K562 (cell line): Measurements from ENCODE around the gene TLK2. TPM values are rescaled to one million over a fixed set of nuclear protein-coding genes. Genes with fewer than 3 reads are reported as not detected.
A peak's percentile ranks its signal among the peaks of the same experiment; 100 is the strongest.

Source experiments
- ADNP ChIP-seq: fragments of 200-800 bp; sonication (Bioruptor generic); IDR thresholded peaks from 2 replicates; pipeline ENCODE4 v1.6.1; 2016; ENCODE audit warnings: missing genetic modification characterization, missing compliant biosample characterization
- CBX1 ChIP-seq: sonication (generic); IDR thresholded peaks from 2 replicates; pipeline ENCODE4 v1.6.1; 2016; ENCODE audit warnings: antibody characterized with exemption, low read depth, mild to moderate bottlenecking
- HDAC1 ChIP-seq, 2 experiments: fragments of 450-650 bp; IDR thresholded peaks; 2 replicates each; pipeline ENCODE4 v1.6.1; 2016 to 2017; ENCODE audit warnings: inconsistent platforms in 1 of 2, mild to moderate bottlenecking in 1 of 2, moderate library complexity in 1 of 2
- KHSRP ChIP-seq: fragments of 450-650 bp; IDR thresholded peaks from 2 replicates; pipeline ENCODE4 v1.6.1; 2017
- NCOA1 ChIP-seq: fragments of 450-650 bp; IDR thresholded peaks from 2 replicates; pipeline ENCODE4 v1.6.1; 2016; ENCODE audit warnings: low read depth
- PRPF4 ChIP-seq: fragments of 200-400 bp; formaldehyde crosslinking; IDR thresholded peaks from one replicate; pipeline ENCODE4 v1.6.1; 2017; ENCODE audit warnings: low read length, low read depth, mild to moderate bottlenecking; ENCODE audit not compliant: insufficient read depth, poor library complexity, severe bottlenecking
- RBM17 ChIP-seq: fragments of 200-400 bp; formaldehyde crosslinking; IDR thresholded peaks from 2 replicates; pipeline ENCODE4 v1.6.1; 2017; ENCODE audit warnings: low read depth, mild to moderate bottlenecking, low read length, borderline replicate concordance
- SMARCE1 ChIP-seq: fragments of 450-650 bp; IDR thresholded peaks from 2 replicates; pipeline ENCODE4 v1.7.1; 2016; ENCODE audit warnings: mild to moderate bottlenecking
- TCFL5 ChIP-seq: fragments of 250-450 bp; sonication (Bioruptor Pico); conservative IDR thresholded peaks from 2 replicates; pipeline ENCODE4 v1.6.1; 2021; ENCODE audit warnings: mild to moderate bottlenecking, moderate library complexity, matching md5 sums
- ZBTB7A ChIP-seq: IDR thresholded peaks from 2 replicates; pipeline ENCODE4 v1.6.1; 2011; ENCODE audit warnings: low read depth, mild to moderate bottlenecking, low read length, moderate library complexity, borderline replicate concordance; ENCODE audit not compliant: control insufficient read depth
- ZFP36 ChIP-seq: fragments of 150-350 bp; IDR thresholded peaks from 2 replicates; pipeline ENCODE4 v1.6.1; 2018; ENCODE audit warnings: low read length, low read depth; ENCODE audit not compliant: partially characterized antibody
- ZNF263 ChIP-seq: sonication (generic); formaldehyde crosslinking; IDR thresholded peaks from 2 replicates; pipeline ENCODE4 v1.8.0; 2022; ENCODE audit warnings: mild to moderate bottlenecking, missing genetic modification reagents, borderline replicate concordance
- ZNF384 ChIP-seq: IDR thresholded peaks from 2 replicates; pipeline ENCODE4 v1.6.1; 2012; ENCODE audit warnings: low read depth, low read length, improper control_type of control experiment
- polyA plus RNA-seq, 8 experiments: library from polyadenylated mRNA; depleted of rRNA in 4 of 8; stranded (reverse) in 5 of 8; unstranded in 3 of 8; fragments of >200 nt; fragmentation: Nextera tagmentation in 2 of 8; fragmentation: Illumina TruSeq in 1 of 8; extraction: Ambion mirVana in 2 of 8; extraction: Trizol in 1 of 8; gene quantifications; 2 replicates each; pipeline versions ENCODE4 v1.2.1 to v1.2.3, GENCODE V29; 2011 to 2014; ENCODE audit warnings: inconsistent platforms in 1 of 8, missing spikeins in 1 of 8
- total RNA-seq, 7 experiments: library from RNA; depleted of rRNA in 6 of 7; stranded (reverse); fragments of >200 nt in 6 of 7; fragmentation: Illumina TruSeq in 2 of 7; extraction: Trizol in 2 of 7; gene quantifications; 2 replicates each; pipeline versions ENCODE4 v1.2.1 to v1.2.3, GENCODE V29; 2011 to 2021; ENCODE audit warnings: low replicate concordance in 1 of 7
- TF ChIP-seq, protein P1 (sequence below): fragments of 200-600 bp; sonication (generic); IDR thresholded peaks from one replicate; pipeline ENCODE4 v1.6.1; 2012; ENCODE audit warnings: mild to moderate bottlenecking, low read depth, low read length, inconsistent platforms
- TF ChIP-seq, protein P2 (sequence below), 2 experiments: fragments of 250-450 bp in 1 of 2; fragments of 450-650 bp in 1 of 2; sonication (Bioruptor Pico) in 1 of 2; IDR thresholded peaks; 2 replicates each; pipeline versions ENCODE4 v1.6.1 to v1.8.0; 2016 to 2021; ENCODE audit warnings: mild to moderate bottlenecking in 2 of 2, moderate library complexity in 2 of 2, missing compliant biosample characterization in 1 of 2, missing genetic modification characterization in 1 of 2

The TLK2 gene
- total and polyA plus RNA-seq, 9 of the 15 experiments (the other 6 are each of a cell fraction or from before 2014, with no cell fraction given), result 10.1 to 51.9 (median 32.4) TPM

DNA sequence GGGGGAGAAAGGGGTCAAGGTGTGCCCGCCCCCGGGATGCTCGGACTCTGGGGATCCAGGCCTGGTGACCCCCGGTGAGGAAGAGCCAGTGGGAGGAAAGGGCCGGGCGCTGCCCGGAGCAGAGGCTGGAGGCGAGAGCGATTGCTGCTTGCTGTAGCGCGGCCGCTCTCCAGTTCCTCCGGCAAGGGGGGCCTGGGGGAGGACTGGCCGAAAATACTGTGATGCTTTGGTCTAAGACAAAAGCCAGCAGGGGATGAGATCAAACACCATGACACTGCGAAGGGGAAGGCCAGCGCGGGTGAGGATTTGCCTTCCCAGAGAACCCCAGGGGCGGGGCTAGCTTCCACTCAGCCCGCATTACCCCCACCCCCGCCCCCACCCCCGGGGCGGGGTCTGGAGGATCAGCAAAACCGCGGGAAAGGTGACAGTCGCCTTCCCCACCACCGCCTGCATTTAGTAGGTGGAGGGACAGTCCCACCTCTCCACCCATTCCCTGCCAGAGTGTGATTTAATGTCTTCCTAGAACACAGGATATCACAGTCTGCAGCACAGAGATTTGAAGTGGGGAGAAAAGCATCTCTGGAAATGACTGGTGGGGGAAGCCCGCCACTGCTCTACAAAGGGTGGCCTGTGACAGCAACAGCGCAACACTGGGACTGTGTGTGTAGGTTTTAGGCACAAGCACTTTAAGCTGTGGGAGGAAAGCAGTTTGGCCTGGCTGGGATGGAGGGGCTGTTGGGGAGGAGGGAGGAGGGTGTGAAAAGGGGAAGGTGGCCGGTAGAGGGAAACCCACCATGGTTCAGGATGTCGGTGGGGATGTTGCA, 174.6 kb downstream of the TLK2 start (continued):
- TF ChIP-seq KHSRP (no peak), ZNF263 (CRISPR knock-in tag) (no peak), CBX1 (no peak), ZBTB7A (peak; percentile 16; the same call in 1 of the 2 replicates), RBM17 (no peak), HDAC1 (IDR thresholded peaks at IDR 0.05) (peak in 1 of 2 experiments; percentile 63; a peak in 2 of 4 replicates), SMARCE1 (no peak), ADNP (tag) (no peak), TCFL5 (CRISPR knock-in tag) (no peak), NCOA1 (no peak), ZNF384 (no peak), ZFP36 (no peak), PRPF4 (no peak)
- TF ChIP-seq, protein P1, sequence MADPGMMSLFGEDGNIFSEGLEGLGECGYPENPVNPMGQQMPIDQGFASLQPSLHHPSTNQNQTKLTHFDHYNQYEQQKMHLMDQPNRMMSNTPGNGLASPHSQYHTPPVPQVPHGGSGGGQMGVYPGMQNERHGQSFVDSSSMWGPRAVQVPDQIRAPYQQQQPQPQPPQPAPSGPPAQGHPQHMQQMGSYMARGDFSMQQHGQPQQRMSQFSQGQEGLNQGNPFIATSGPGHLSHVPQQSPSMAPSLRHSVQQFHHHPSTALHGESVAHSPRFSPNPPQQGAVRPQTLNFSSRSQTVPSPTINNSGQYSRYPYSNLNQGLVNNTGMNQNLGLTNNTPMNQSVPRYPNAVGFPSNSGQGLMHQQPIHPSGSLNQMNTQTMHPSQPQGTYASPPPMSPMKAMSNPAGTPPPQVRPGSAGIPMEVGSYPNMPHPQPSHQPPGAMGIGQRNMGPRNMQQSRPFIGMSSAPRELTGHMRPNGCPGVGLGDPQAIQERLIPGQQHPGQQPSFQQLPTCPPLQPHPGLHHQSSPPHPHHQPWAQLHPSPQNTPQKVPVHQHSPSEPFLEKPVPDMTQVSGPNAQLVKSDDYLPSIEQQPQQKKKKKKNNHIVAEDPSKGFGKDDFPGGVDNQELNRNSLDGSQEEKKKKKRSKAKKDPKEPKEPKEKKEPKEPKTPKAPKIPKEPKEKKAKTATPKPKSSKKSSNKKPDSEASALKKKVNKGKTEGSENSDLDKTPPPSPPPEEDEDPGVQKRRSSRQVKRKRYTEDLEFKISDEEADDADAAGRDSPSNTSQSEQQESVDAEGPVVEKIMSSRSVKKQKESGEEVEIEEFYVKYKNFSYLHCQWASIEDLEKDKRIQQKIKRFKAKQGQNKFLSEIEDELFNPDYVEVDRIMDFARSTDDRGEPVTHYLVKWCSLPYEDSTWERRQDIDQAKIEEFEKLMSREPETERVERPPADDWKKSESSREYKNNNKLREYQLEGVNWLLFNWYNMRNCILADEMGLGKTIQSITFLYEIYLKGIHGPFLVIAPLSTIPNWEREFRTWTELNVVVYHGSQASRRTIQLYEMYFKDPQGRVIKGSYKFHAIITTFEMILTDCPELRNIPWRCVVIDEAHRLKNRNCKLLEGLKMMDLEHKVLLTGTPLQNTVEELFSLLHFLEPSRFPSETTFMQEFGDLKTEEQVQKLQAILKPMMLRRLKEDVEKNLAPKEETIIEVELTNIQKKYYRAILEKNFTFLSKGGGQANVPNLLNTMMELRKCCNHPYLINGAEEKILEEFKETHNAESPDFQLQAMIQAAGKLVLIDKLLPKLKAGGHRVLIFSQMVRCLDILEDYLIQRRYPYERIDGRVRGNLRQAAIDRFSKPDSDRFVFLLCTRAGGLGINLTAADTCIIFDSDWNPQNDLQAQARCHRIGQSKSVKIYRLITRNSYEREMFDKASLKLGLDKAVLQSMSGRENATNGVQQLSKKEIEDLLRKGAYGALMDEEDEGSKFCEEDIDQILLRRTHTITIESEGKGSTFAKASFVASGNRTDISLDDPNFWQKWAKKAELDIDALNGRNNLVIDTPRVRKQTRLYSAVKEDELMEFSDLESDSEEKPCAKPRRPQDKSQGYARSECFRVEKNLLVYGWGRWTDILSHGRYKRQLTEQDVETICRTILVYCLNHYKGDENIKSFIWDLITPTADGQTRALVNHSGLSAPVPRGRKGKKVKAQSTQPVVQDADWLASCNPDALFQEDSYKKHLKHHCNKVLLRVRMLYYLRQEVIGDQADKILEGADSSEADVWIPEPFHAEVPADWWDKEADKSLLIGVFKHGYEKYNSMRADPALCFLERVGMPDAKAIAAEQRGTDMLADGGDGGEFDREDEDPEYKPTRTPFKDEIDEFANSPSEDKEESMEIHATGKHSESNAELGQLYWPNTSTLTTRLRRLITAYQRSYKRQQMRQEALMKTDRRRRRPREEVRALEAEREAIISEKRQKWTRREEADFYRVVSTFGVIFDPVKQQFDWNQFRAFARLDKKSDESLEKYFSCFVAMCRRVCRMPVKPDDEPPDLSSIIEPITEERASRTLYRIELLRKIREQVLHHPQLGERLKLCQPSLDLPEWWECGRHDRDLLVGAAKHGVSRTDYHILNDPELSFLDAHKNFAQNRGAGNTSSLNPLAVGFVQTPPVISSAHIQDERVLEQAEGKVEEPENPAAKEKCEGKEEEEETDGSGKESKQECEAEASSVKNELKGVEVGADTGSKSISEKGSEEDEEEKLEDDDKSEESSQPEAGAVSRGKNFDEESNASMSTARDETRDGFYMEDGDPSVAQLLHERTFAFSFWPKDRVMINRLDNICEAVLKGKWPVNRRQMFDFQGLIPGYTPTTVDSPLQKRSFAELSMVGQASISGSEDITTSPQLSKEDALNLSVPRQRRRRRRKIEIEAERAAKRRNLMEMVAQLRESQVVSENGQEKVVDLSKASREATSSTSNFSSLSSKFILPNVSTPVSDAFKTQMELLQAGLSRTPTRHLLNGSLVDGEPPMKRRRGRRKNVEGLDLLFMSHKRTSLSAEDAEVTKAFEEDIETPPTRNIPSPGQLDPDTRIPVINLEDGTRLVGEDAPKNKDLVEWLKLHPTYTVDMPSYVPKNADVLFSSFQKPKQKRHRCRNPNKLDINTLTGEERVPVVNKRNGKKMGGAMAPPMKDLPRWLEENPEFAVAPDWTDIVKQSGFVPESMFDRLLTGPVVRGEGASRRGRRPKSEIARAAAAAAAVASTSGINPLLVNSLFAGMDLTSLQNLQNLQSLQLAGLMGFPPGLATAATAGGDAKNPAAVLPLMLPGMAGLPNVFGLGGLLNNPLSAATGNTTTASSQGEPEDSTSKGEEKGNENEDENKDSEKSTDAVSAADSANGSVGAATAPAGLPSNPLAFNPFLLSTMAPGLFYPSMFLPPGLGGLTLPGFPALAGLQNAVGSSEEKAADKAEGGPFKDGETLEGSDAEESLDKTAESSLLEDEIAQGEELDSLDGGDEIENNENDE, result no peak
- TF ChIP-seq, protein P2, sequence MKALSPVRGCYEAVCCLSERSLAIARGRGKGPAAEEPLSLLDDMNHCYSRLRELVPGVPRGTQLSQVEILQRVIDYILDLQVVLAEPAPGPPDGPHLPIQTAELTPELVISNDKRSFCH (CRISPR knock-in tag; IDR thresholded peaks at IDR 0.05), result no peak
- TF ChIP-seq, protein P2 (tag; IDR thresholded peaks at IDR 0.05), result no peak
